Activated naive CD8-positive, alpha-beta T cell treated with anti-CD3 and anti-CD28 coated beads, Interleukin-2, amount 50 U/mL, for 24 hours (primary cell): ENCODE results near the gene NUTM2D.
A peak's percentile ranks its signal among the peaks of the same experiment; 100 is the strongest.
"Not testable (repeated sequence)": the region's sequence is repeated elsewhere in the genome, so short reads cannot be mapped to it uniquely, and the experiment has no call there.

Experiments
- ATAC-seq: fragments of 150-1000 bp; cut with Tn5 transposase; one replicate; pipeline ENCODE4 v1.10.0; 2021
- DNase-seq: peaks from one replicate; pipeline ENCODE4 v3.0.0; 2021
- H3K27ac Mint-ChIP-seq: one replicate; pipeline ENCODE4 v1.8.0; 2021; ENCODE audit warnings: mild to moderate bottlenecking, mixed read lengths
- H3K27me3 Mint-ChIP-seq: one replicate; pipeline ENCODE4 v1.8.0; 2021; ENCODE audit warnings: mixed read lengths
- H3K36me3 Mint-ChIP-seq: one replicate; pipeline ENCODE4 v1.8.0; 2021; ENCODE audit warnings: low read depth, mixed read lengths
- H3K4me1 Mint-ChIP-seq: one replicate; pipeline ENCODE4 v1.8.0; 2021; ENCODE audit warnings: mixed read lengths
- H3K4me3 Mint-ChIP-seq: one replicate; pipeline ENCODE4 v1.8.0; 2021; ENCODE audit warnings: mild to moderate bottlenecking, moderate library complexity, mixed read lengths
- H3K9me3 Mint-ChIP-seq: one replicate; pipeline ENCODE4 v1.8.0; 2021; ENCODE audit warnings: mixed read lengths

Gene NUTM2D

DNA sequence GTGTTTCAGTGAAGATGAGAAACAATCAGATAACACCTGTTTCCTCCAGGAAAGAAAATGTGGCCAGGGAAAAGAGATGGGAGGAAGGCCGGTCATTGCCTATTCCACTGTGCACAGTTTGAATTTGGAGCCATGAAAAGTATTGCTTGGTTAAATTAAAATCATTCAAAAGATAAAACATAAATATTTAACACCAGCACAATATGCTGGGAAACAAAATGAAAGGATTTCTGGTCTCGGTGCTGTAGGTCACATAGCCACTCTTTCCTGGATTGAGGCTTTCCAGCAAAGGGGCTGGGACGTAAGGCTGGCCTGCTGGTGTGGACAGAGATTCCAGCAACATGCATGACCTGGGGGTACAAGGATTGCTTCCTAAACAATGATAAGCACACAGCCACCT, at the start of gene NUTM2D:
NUTM2D (plus strand) TSS at position 301 of the 400 bp plus-strand sequence. CDS start 522 bp downstream, outside the sequence.
- DNase-seq, H3K4me3 Mint-ChIP-seq, H3K36me3 Mint-ChIP-seq, H3K27me3 Mint-ChIP-seq, H3K4me1 Mint-ChIP-seq, H3K27ac Mint-ChIP-seq, ATAC-seq, H3K9me3 Mint-ChIP-seq: not testable (repeated sequence)

GRCh38 chr10:87308702-87309101, 48.8 kb upstream of the NUTM2D start:
- H3K27me3 Mint-ChIP-seq, DNase-seq, ATAC-seq, H3K36me3 Mint-ChIP-seq, H3K9me3 Mint-ChIP-seq, H3K27ac Mint-ChIP-seq, H3K4me3 Mint-ChIP-seq, H3K4me1 Mint-ChIP-seq: not testable (repeated sequence)

GRCh38 chr10:87309657-87310056, 47.9 kb upstream of the NUTM2D start:
- not testable (repeated sequence) for H3K36me3 Mint-ChIP-seq, H3K4me1 Mint-ChIP-seq, ATAC-seq, H3K27ac Mint-ChIP-seq, H3K9me3 Mint-ChIP-seq, H3K27me3 Mint-ChIP-seq, H3K4me3 Mint-ChIP-seq, DNase-seq

DNA sequence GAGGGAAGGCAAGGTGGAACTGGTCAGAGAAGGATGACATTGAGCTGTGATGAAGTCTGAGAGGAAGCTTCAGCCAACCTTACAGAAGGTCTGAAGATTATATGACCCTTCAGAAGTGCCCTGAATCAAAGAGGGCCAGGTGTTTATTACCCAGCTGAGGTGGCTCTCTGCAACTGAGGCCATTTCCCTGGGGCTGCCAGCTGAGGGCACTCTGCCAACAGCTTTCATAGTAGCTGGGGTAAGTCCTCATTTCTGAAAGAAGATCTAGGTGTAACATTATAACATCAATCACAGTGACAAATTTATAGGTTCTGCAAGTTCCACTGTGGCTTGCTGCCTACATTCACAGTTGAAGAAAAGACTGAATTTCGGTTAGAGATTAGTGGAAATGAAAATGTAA, 46.0 kb upstream of the NUTM2D start:
- not testable (repeated sequence) for H3K9me3 Mint-ChIP-seq, H3K27ac Mint-ChIP-seq, H3K4me1 Mint-ChIP-seq, H3K27me3 Mint-ChIP-seq, H3K4me3 Mint-ChIP-seq, DNase-seq, H3K36me3 Mint-ChIP-seq
- peak; percentile 63 for ATAC-seq

- not testable (repeated sequence) for H3K27me3 Mint-ChIP-seq, ATAC-seq, H3K27ac Mint-ChIP-seq, H3K36me3 Mint-ChIP-seq, H3K4me3 Mint-ChIP-seq, DNase-seq, H3K9me3 Mint-ChIP-seq, H3K4me1 Mint-ChIP-seq
Observed at GRCh38 chr10:87313649-87314359, 43.7 kb upstream of the NUTM2D start.

- H3K9me3 Mint-ChIP-seq, H3K27me3 Mint-ChIP-seq, H3K4me1 Mint-ChIP-seq, ATAC-seq, H3K4me3 Mint-ChIP-seq, H3K27ac Mint-ChIP-seq, DNase-seq, H3K36me3 Mint-ChIP-seq: not testable (repeated sequence)
Observed at GRCh38 chr10:87314360-87314973, 43.1 kb upstream of the NUTM2D start.

DNA sequence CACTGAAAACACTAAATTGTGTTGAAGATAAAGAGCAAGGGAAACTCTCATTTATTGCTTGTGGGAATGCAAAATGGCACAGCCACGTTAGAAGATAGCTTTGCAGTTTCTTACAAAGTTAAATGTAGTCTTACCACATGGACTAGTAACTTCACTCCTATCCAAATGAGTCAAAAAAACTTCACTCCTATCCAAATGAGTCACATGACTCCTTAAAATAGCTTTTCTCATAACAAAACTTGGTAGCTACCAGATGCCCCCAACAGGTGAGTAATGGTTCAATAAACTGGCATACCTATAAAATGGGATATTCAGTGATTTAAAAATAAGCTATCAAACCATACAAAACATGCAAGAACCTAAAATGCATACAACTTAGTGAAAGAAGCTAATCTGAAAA, 36.0 kb upstream of the NUTM2D start:
- not testable (repeated sequence) for H3K27me3 Mint-ChIP-seq, H3K27ac Mint-ChIP-seq, H3K9me3 Mint-ChIP-seq, H3K4me3 Mint-ChIP-seq, H3K4me1 Mint-ChIP-seq, H3K36me3 Mint-ChIP-seq, DNase-seq
- peak; percentile 61 for ATAC-seq

DNA sequence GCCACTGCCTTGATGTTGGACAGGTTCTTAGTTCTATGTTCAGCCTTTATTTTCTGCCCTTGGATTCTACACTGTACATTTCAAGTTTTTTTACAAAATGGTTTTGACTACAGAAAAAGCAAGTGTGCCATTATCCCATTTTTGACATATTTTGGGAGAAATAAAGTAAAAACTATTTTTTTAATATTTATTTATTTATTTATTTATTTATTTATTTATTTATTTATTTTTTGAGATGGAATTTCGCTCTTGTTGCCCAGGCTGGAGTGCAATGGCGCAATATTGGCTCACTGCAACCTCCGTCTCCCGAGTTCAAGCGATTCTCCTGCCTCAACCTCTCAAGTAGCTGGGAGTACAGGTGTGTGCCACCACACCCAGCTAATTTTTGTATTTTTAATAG, 33.0 kb upstream of the NUTM2D start:
- H3K4me1 Mint-ChIP-seq, H3K27ac Mint-ChIP-seq, H3K36me3 Mint-ChIP-seq, H3K9me3 Mint-ChIP-seq, ATAC-seq, H3K4me3 Mint-ChIP-seq, H3K27me3 Mint-ChIP-seq, DNase-seq: not testable (repeated sequence)

DNA sequence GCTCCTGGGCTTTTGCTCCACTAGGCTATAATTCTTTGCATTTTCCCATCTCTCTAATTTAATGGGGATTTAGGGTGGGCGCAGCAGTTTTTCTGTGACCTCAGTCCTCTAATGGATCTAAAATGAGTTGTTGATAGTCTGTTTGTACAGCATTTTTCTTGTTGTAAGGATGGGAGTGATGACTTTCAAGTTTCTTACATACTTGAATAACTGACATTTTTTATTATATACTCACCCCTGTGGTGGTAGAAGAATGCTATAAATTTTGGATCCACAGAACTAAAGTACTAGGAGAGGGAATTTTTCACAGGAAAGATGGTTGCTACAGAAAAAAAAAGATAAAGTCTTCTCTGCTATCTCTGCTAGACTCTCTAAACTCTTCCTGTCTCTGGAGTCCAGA, 29.6 kb upstream of the NUTM2D start:
- not testable (repeated sequence) for DNase-seq, H3K27me3 Mint-ChIP-seq, H3K36me3 Mint-ChIP-seq, H3K4me3 Mint-ChIP-seq, H3K27ac Mint-ChIP-seq, H3K9me3 Mint-ChIP-seq, H3K4me1 Mint-ChIP-seq, ATAC-seq

- ATAC-seq, H3K27ac Mint-ChIP-seq, H3K9me3 Mint-ChIP-seq, H3K36me3 Mint-ChIP-seq, H3K4me3 Mint-ChIP-seq, H3K27me3 Mint-ChIP-seq, H3K4me1 Mint-ChIP-seq, DNase-seq: not testable (repeated sequence)
Observed at GRCh38 chr10:87329131-87329530, 28.4 kb upstream of the NUTM2D start.

DNA sequence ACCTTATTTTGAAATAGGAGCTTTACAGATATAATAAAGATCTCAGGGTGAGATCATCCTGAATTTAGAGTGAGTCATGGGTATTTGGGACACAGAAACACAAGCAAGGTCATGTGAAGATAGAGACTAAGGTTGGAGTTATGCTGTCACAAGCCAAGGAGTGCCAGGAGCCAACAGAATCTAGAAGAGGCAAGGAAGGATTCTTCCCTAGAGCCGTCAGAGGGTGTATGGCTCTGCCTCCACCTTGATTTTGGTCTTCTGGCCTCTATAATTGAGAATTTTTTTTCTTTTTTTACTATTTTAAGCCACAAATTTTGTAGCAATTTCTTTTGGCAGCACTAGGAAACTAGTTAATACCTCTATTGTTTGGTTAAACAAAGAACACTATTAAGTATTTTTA, 24.9 kb upstream of the NUTM2D start:
- not testable (repeated sequence) for H3K27me3 Mint-ChIP-seq, H3K9me3 Mint-ChIP-seq, H3K4me1 Mint-ChIP-seq, DNase-seq, H3K36me3 Mint-ChIP-seq, H3K4me3 Mint-ChIP-seq, H3K27ac Mint-ChIP-seq, ATAC-seq

- not testable (repeated sequence) for H3K27ac Mint-ChIP-seq, DNase-seq, H3K27me3 Mint-ChIP-seq, H3K36me3 Mint-ChIP-seq, H3K9me3 Mint-ChIP-seq, ATAC-seq
- peaks cover 21% of the 10 kb centered on the region for H3K4me1 Mint-ChIP-seq
- H3K4me3 Mint-ChIP-seq, result peak overlapping the region; percentile 49
Observed at GRCh38 chr10:87340411-87340810, 17.1 kb upstream of the NUTM2D start.

DNA sequence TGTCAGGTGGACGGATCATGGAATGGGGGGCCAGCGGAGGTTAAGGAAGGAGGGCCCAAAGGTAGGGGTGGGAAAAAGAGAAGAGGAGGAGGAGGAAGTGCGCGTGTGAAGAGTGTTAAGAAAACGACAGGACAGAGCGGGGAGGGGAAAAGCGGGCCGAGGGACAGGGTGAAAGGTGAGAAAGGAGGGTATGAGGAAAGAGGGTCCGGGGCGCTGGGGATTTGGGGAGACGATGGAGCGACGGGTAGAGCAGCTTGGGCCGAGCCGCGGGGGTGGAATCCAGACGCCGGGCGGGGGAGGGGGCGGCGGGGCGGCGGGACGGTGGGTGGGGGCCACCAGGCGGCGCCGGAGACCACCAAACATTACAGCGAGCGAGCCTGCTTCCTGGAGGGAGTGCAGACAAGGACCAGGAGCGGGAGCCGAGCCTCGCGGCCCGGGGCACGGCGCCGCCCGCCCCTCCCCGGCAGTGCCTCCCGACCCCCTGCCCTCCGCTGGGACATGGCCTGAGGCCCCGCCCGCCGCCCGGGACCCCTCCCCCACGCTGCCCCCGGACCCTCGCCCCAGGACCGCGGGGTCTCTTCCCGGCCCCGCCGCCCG, 15.9 kb upstream of the NUTM2D start:
- H3K27ac Mint-ChIP-seq, result peak overlapping the region; percentile 59
- not testable (repeated sequence) for H3K36me3 Mint-ChIP-seq, H3K27me3 Mint-ChIP-seq, H3K9me3 Mint-ChIP-seq
- peak; percentile 4 for DNase-seq
- peak overlapping the region; percentile 83 for H3K4me3 Mint-ChIP-seq
- peaks cover 21% of the 10 kb centered on the region for H3K4me1 Mint-ChIP-seq
- peak; percentile 12 for ATAC-seq

DNA sequence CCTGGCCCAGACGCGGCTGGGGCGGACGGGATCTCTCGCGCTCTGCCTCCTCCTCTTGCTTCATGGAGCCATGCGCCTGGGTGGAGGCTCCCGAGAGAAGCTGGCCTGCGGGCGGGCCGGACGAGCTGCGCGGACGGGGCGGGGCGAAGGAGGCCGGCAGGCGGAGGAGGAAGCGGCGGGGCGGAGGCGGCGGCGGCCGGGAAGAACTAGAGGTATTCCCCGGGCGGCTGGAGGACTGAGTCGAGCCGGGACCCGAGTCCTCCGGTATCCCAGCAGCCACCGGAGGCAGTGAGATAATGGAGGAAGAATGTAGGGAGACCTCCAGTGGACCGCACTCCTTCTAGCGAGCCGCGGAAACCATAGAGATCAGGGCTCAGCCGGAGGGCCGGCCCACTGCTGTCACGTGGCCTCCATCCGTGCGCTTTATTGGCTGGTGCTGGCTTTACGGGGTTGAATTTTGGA, 15.3 kb upstream of the NUTM2D start:
- peak; percentile 92 for ATAC-seq
- Mint-ChIP-seq H3K4me1 (peaks cover 21% of the 10 kb centered on the region), H3K4me3 (peak overlapping the region; percentile 80), H3K27ac (peak overlapping the region; percentile 84)
- H3K27me3 Mint-ChIP-seq, H3K9me3 Mint-ChIP-seq, H3K36me3 Mint-ChIP-seq: not testable (repeated sequence)
- peak; percentile 77 for DNase-seq

- H3K27me3 Mint-ChIP-seq, H3K9me3 Mint-ChIP-seq, H3K36me3 Mint-ChIP-seq: not testable (repeated sequence)
- ATAC-seq (peak; percentile 81), DNase-seq (peak; percentile 86)
- Mint-ChIP-seq H3K4me1 (peaks cover 18% of the 10 kb centered on the region), H3K27ac (peak overlapping the region; percentile 84), H3K4me3 (peak overlapping the region; percentile 80)
Observed at GRCh38 chr10:87342711-87343258, 14.8 kb upstream of the NUTM2D start.
